Stimulated activated CD4-positive, alpha-beta T cell treated with anti-CD3 and anti-CD28 coated beads, Interleukin-15, amount 100 ng/mL, for 1 hour (primary cell): ENCODE measurements around the gene FGF6.

Source experiments
- DNase-seq, 2 donors: peaks; one replicate each; pipeline ENCODE4 v3.0.0-alpha.2; 2020; ENCODE audit warnings: low read depth in 1 of 2, low spot score in 1 of 2

The FGF6 gene

DNA sequence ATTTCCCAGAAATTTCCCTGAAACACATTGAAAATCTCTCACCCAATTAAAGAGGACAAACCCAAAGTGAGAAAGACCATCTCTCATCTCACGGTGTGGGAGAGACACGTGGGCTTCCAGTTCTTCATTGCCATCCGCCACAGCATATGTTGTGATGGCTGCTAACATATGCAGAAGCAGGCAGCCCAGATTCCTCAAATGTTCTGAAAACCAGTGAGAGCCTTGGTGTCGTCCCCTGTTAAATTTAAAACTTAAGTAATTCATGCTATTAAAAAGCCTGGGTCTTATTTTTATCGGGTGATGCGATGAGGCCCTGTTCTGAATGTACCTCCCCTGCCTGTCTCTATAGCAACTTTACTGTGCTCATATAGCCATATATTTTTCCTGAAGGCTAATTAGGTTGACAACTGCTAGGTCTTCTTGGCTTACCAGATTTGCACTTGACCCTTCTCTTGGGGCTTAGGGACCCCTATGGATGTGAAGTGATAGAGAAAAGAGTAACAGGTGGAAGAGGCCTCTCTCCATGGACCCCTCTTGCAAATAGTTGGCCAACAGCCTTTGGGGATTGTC is 2.8 kb upstream of the FGF6 start:
- no peak for DNase-seq

DNA sequence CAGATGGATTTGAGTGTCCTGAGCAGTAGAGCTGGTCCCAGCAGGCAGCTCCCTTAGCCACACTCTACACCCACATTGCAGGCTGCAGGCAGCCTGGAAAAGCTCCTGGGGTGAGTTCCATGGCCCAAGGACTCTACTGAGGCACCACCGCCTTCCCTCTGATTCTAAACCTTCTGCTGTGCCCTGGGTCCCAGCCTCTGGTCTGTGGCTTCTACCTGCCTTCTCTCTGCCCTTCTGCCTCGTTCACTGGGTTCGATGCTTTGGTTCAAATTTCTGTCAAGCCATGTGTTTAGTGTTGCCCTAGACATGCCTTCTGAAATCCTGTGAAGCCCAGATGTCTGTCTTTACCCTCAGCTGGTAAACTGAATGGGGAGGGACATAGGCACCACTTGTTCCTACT is 1.5 kb upstream of the FGF6 start:
- DNase-seq, result no peak

DNA sequence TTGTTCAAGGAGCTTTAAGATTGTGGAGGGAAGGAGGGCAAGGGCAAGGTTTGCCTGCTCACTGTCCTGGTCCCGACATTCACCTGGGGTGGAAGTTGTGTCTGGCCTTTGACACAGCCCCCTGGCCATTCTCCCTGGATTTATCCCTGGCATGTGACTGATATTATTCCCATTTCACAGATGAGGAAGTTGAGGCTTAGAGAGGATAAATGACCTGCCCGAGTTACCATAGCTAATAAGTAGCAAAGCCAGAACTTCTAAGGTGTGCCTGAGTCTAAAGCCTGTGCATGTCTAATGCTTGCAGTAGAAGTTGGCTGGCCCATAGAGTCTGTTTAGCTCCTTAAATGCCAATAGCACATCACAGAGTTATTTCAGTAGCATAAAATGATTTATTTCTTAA is 720 bp upstream of the FGF6 start:
- no peak for DNase-seq

DNA sequence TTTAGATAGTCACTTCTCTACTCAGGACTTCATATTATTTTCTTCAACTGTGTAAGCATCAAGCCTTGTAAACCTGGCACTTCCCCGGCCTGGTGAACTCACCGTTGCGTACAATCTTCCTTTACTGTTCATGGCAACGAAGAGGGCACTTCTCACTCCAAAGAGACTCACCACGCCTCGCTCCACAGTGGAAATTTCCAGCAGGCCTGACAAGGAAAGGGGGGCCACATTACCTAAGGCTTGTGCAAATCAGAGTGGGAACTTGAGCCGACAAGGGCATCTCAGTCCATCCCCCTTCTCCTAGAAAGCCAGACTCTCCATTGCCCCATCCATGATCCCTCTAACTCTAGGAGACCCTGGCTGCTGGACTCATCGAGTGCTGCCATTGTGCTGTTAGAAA is 1.6 kb downstream of the FGF6 start:
- DNase-seq, result no peak

GRCh38 chr12:4443616-4444015 is 2.0 kb downstream of the FGF6 start:
- no peak for DNase-seq

GRCh38 chr12:4441355-4442335 is 4.0 kb downstream of the FGF6 start:
- DNase-seq, result no peak

- DNase-seq, result no peak
Observed at GRCh38 chr12:4440187-4440941, 5.3 kb downstream of the FGF6 start.

GRCh38 chr12:4439736-4440135 is 5.9 kb downstream of the FGF6 start:
- DNase-seq, result no peak

DNA sequence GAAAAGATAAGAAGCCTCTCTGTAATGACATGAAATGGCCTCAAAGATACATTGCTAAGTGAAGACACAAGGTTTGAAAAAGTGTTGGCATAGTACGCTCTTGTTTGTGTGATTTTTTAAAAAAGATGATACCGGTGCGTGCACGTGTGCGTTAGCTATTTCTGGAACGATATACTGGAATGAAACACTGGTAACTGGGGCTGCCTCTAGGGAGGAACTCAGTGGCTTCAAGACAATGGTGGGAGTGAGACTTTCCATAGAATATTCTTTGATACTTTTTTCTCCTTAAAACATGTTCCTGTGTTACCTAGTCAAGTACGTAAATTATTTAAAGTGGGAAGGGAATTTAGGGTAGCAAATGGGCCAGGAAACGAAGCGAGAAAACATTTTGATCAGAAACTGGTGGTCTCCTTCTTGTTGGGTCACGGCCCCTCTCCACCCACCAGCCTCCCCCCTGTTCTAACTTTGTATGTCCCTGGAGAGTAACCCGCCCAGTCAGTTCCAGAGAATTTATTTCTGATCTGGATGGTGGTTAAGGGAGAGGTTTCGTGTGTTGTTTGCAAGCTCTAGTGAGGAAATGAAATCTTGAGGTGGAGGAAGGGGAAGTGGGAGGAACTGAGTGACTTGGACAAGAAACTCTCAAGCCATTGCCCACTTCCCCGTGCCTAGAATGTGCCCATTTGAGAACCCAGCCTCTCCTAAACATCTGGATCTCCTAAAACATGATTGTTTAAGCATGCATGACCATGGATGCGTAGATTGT is 6.6 kb downstream of the FGF6 start:
- no peak for DNase-seq

- no peak for DNase-seq
Observed at GRCh38 chr12:4435537-4435936, 10.1 kb downstream of the FGF6 start.

GRCh38 chr12:4434706-4435425 is 10.7 kb downstream of the FGF6 start:
- DNase-seq, result no peak

DNA sequence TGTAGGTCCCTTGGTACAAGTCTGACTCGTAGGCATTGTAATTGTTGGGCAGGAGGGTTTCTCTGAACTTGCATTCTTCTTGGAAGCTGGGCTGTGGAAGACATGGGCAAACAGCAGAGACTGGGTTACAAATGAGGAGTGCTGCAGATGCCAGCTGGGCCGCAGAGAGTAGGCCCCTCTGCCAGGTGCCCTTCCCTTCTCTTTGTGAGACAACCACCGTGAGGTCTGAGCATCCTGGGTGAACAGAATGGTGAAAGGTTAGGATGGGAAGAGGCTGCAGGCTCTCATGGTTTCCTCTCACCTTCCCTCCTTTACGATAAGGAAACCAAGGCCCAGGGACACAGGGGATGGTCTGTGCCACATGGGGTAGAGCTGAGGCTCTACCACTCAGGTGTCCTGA is 11.3 kb downstream of the FGF6 start:
- no peak for DNase-seq

DNA sequence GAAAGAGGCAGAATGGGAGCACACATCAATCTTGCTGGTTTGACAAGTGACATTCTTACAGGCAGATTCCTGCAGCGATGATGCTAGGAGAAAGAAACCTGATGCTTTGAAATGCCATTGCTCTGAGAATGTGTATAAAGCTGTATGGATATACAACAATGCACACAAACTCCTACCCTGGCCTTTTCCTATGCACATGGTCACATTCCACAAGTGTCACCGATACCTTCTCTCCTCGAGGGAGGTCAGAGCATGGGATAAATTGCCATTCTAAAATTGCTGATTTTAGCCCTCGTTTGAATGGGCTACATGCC is 11.9 kb downstream of the FGF6 start:
- DNase-seq, result no peak

GRCh38 chr12:4432878-4433744 is 12.5 kb downstream of the FGF6 start:
- no peak for DNase-seq

GRCh38 chr12:4431866-4432265 is 13.7 kb downstream of the FGF6 start:
- no peak for DNase-seq

DNA sequence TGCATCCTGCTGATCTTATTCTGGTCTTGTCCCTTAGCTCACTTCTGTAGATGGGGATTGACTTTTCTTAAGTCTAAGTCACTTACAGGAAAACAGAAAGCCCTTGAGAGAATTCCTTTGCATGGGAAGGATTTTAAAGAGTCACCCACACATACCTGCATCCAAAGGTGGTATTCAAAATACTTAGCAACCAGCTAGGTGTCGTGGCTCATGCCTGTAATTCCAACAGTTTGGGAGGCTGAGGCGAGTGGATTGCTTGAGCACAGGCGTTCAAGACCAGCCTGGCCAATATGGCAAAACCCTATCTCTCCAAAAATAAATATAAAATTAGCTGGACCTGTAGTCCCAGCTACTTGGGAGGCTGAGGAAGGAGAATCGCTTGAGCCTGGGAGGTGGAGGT is 14.2 kb downstream of the FGF6 start:
- DNase-seq, result no peak

- DNase-seq, result no peak
Observed at GRCh38 chr12:4424422-4424821, 21.2 kb downstream of the FGF6 start.

- no peak for DNase-seq
Observed at GRCh38 chr12:4423528-4424195, 22.0 kb downstream of the FGF6 start.

GRCh38 chr12:4422985-4423384 is 22.6 kb downstream of the FGF6 start:
- DNase-seq, result no peak
